Stimulated activated naive CD8-positive, alpha-beta T cell treated with anti-CD3 and anti-CD28 coated beads, Interleukin-15, Interleukin-2, amounts not matched to agents 100 ng/mL and 50 ng/mL, for 24 hours (primary cell): ENCODE results near the gene LYPD8.

Source experiments
- H3K27ac Mint-ChIP-seq: one replicate; pipeline ENCODE4 v1.8.0; 2021; ENCODE audit warnings: mild to moderate bottlenecking, mixed read lengths
- H3K27me3 Mint-ChIP-seq: one replicate; pipeline ENCODE4 v1.8.0; 2021; ENCODE audit warnings: mixed read lengths
- H3K36me3 Mint-ChIP-seq: one replicate; pipeline ENCODE4 v1.8.0; 2021; ENCODE audit warnings: low read depth, mixed read lengths
- H3K4me1 Mint-ChIP-seq: one replicate; pipeline ENCODE4 v1.8.0; 2021; ENCODE audit warnings: low read depth, mixed read lengths
- H3K4me3 Mint-ChIP-seq: one replicate; pipeline ENCODE4 v1.8.0; 2021; ENCODE audit warnings: mild to moderate bottlenecking, mixed read lengths
- H3K9me3 Mint-ChIP-seq: one replicate; pipeline ENCODE4 v1.8.0; 2021; ENCODE audit warnings: mixed read lengths

LYPD8 gene

GRCh38 chr1:248750496-248750895, 5.1 kb downstream of the LYPD8 start:
- Mint-ChIP-seq H3K36me3 (no peaks in the 10 kb centered on the region), H3K4me3 (no peak overlapping the region), H3K4me1 (no peaks in the 10 kb centered on the region), H3K9me3 (no peaks in the 10 kb centered on the region), H3K27me3 (no peaks in the 10 kb centered on the region), H3K27ac (no peak overlapping the region)

- H3K27me3 Mint-ChIP-seq = no peaks in the 10 kb centered on the region
- no peaks in the 10 kb centered on the region for H3K9me3 Mint-ChIP-seq
- no peak overlapping the region for H3K4me3 Mint-ChIP-seq
- H3K27ac Mint-ChIP-seq = no peak overlapping the region
- H3K36me3 Mint-ChIP-seq = no peaks in the 10 kb centered on the region
- no peaks in the 10 kb centered on the region for H3K4me1 Mint-ChIP-seq
Measured at GRCh38 chr1:248748211-248748610, 7.3 kb downstream of the LYPD8 start.

GRCh38 chr1:248740876-248741275, 14.7 kb downstream of the LYPD8 start:
- Mint-ChIP-seq H3K36me3 (no peaks in the 10 kb centered on the region), H3K27me3 (peaks cover 4% of the 10 kb centered on the region), H3K4me1 (no peaks in the 10 kb centered on the region), H3K27ac (no peak overlapping the region), H3K4me3 (no peak overlapping the region), H3K9me3 (no peaks in the 10 kb centered on the region)

- H3K4me3 Mint-ChIP-seq = no peak overlapping the region
- peaks cover 10% of the 10 kb centered on the region for H3K27me3 Mint-ChIP-seq
- no peaks in the 10 kb centered on the region for H3K4me1 Mint-ChIP-seq
Measured at GRCh38 chr1:248739572-248740205, 15.9 kb downstream of the LYPD8 start.

GRCh38 chr1:248737457-248737856, 18.1 kb downstream of the LYPD8 start:
- Mint-ChIP-seq H3K27ac (no peak overlapping the region), H3K4me1 (no peaks in the 10 kb centered on the region), H3K36me3 (no peaks in the 10 kb centered on the region), H3K9me3 (peaks cover 6% of the 10 kb centered on the region), H3K27me3 (peaks cover 16% of the 10 kb centered on the region), H3K4me3 (no peak overlapping the region)

More at GRCh38 chr1:248739572-248740205, 15.9 kb downstream of the LYPD8 start:
- no peak overlapping the region for H3K27ac Mint-ChIP-seq
- H3K9me3 Mint-ChIP-seq = peaks cover 6% of the 10 kb centered on the region
- H3K36me3 Mint-ChIP-seq = no peaks in the 10 kb centered on the region

GRCh38 chr1:248736977-248737376, 18.6 kb downstream of the LYPD8 start:
- H3K36me3 Mint-ChIP-seq = no peaks in the 10 kb centered on the region
- H3K27ac Mint-ChIP-seq = no peak overlapping the region
- no peaks in the 10 kb centered on the region for H3K4me1 Mint-ChIP-seq
- peaks cover 16% of the 10 kb centered on the region for H3K27me3 Mint-ChIP-seq
- H3K4me3 Mint-ChIP-seq = no peak overlapping the region
- peaks cover 6% of the 10 kb centered on the region for H3K9me3 Mint-ChIP-seq

- Mint-ChIP-seq H3K27ac (no peak overlapping the region), H3K9me3 (peaks cover 6% of the 10 kb centered on the region), H3K36me3 (no peaks in the 10 kb centered on the region), H3K4me3 (no peak overlapping the region), H3K27me3 (peaks cover 16% of the 10 kb centered on the region), H3K4me1 (no peaks in the 10 kb centered on the region)
Measured at GRCh38 chr1:248733566-248733965, 22.0 kb downstream of the LYPD8 start.

- Mint-ChIP-seq H3K9me3 (peaks cover 6% of the 10 kb centered on the region), H3K27ac (no peak overlapping the region)
Measured at GRCh38 chr1:248730507-248731335, 24.8 kb downstream of the LYPD8 start.

GRCh38 chr1:248714248-248714647, 41.3 kb downstream of the LYPD8 start:
- H3K4me1 Mint-ChIP-seq = no peaks in the 10 kb centered on the region
- H3K36me3 Mint-ChIP-seq = no peaks in the 10 kb centered on the region
- peaks cover 13% of the 10 kb centered on the region for H3K9me3 Mint-ChIP-seq
- peaks cover 14% of the 10 kb centered on the region for H3K27me3 Mint-ChIP-seq
- no peak overlapping the region for H3K4me3 Mint-ChIP-seq
- no peak overlapping the region for H3K27ac Mint-ChIP-seq

More at GRCh38 chr1:248730507-248731335, 24.8 kb downstream of the LYPD8 start:
- Mint-ChIP-seq H3K4me3 (no peak overlapping the region), H3K4me1 (no peaks in the 10 kb centered on the region), H3K27me3 (peaks cover 12% of the 10 kb centered on the region), H3K36me3 (no peaks in the 10 kb centered on the region)

- Mint-ChIP-seq H3K27ac (no peak overlapping the region), H3K27me3 (peaks cover 13% of the 10 kb centered on the region), H3K4me1 (no peaks in the 10 kb centered on the region), H3K9me3 (peaks cover 8% of the 10 kb centered on the region), H3K4me3 (no peak overlapping the region), H3K36me3 (no peaks in the 10 kb centered on the region)
Measured at GRCh38 chr1:248710305-248710900, 45.2 kb downstream of the LYPD8 start.

- Mint-ChIP-seq H3K27me3 (peaks cover 7% of the 10 kb centered on the region), H3K36me3 (no peaks in the 10 kb centered on the region), H3K4me1 (no peaks in the 10 kb centered on the region), H3K4me3 (no peak overlapping the region), H3K27ac (no peak overlapping the region), H3K9me3 (no peaks in the 10 kb centered on the region)
Measured at GRCh38 chr1:248704606-248705005, 51.0 kb downstream of the LYPD8 start.

- no peaks in the 10 kb centered on the region for H3K36me3 Mint-ChIP-seq
- H3K27me3 Mint-ChIP-seq = peaks cover 9% of the 10 kb centered on the region
- H3K4me1 Mint-ChIP-seq = no peaks in the 10 kb centered on the region
- no peak overlapping the region for H3K4me3 Mint-ChIP-seq
- no peak overlapping the region for H3K27ac Mint-ChIP-seq
- no peaks in the 10 kb centered on the region for H3K9me3 Mint-ChIP-seq
Measured at GRCh38 chr1:248703674-248704073, 51.9 kb downstream of the LYPD8 start.

- peaks cover 9% of the 10 kb centered on the region for H3K27me3 Mint-ChIP-seq
- H3K4me3 Mint-ChIP-seq = no peak within 1 kb of the TSS
- no peaks in the 10 kb centered on the region for H3K4me1 Mint-ChIP-seq
- H3K36me3 Mint-ChIP-seq = no peaks in the 10 kb centered on the region
- no peak within 1 kb of the TSS for H3K27ac Mint-ChIP-seq
- no peaks in the 10 kb centered on the region for H3K9me3 Mint-ChIP-seq
Measured at GRCh38 chr1:248702714-248703113, 52.8 kb downstream of the LYPD8 start, which contains the start of gene OR14I1. Gene OR14I1 (minus strand): TSS chr1:248702766.

- Mint-ChIP-seq H3K27me3 (peaks cover 8% of the 10 kb centered on the region), H3K4me1 (peaks cover 4% of the 10 kb centered on the region), H3K27ac (no peak overlapping the region), H3K9me3 (no peaks in the 10 kb centered on the region), H3K36me3 (no peaks in the 10 kb centered on the region), H3K4me3 (no peak overlapping the region)
Measured at GRCh38 chr1:248699099-248699498, 56.5 kb downstream of the LYPD8 start.

- Mint-ChIP-seq H3K4me3 (no peak overlapping the region), H3K36me3 (no peaks in the 10 kb centered on the region), H3K4me1 (peaks cover 4% of the 10 kb centered on the region), H3K9me3 (no peaks in the 10 kb centered on the region), H3K27ac (no peak overlapping the region), H3K27me3 (peaks cover 8% of the 10 kb centered on the region)
Measured at GRCh38 chr1:248697907-248698306, 57.7 kb downstream of the LYPD8 start.
